Left forelimb (tissue), 1 donor: ENCODE results near the gene MCTP1.

Experiments used
- DNase-seq: peaks from one replicate; pipeline ENCODE4 v3.0.0-alpha.2; 2018; ENCODE audit warnings: low spot score

The MCTP1 gene

GRCh38 chr5:94810877-94811276 lies 474.0 kb downstream of the MCTP1 start:
- DNase-seq: no peak

DNA sequence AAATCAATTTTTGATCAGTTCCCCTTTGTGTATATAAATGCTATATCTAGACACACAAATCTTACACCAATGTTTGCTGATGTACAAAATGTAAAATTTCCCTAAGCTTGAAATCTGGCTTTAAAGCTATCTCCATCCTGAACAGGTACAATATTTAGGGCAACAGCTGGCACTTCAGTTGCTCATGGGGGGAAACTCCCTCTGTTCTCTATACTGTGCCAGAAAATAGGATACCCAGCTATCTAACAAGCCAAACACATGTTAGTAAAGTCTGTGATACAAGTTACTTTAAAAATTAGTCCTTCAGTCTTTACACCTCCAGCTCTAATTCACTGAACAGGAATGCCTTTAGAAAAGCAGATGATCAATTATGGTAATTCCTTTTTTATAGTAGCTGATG lies 474.6 kb downstream of the MCTP1 start:
- no peak for DNase-seq

DNA sequence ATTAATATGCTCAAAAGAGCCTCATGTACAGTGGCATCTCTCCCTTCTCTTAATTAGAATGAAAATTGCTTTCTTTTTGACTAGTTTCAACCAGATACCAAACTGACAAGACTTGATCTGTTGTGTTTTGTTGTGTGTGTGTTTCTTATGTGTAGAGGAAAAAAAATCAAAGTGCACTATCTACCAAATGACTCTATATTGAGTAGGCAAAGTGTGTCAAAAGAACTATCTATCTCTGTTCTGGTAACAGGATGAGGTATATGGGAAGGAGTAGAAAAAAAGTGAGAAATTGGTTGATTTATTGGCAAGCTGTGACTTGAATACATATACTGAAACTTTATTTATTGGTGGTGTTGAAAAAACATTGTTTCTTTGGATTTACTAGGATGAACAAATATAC lies 476.4 kb downstream of the MCTP1 start:
- DNase-seq: no peak

- DNase-seq: no peak
These were observed 476.9 kb downstream of the MCTP1 start for GRCh38 chr5:94807985-94808384.

DNA sequence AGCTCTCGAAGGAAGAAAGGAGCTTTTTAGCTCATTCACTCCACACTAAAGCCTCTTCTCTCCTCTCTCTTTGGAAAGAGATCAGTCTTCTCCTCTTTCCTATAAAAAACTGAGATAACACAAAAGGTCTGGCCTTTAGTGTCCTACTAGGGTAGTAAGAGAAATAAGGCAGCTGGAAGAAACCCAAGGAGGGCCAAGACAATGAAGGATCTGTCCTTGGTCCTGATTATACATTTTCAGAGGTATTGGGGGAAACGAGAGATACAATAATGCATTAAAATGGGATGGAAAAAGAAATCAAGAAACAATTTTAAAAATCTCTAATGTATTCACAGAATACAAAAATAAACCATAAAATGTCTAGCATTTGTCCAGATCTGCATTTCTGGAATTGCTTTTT lies 482.4 kb downstream of the MCTP1 start:
- DNase-seq: no peak

DNA sequence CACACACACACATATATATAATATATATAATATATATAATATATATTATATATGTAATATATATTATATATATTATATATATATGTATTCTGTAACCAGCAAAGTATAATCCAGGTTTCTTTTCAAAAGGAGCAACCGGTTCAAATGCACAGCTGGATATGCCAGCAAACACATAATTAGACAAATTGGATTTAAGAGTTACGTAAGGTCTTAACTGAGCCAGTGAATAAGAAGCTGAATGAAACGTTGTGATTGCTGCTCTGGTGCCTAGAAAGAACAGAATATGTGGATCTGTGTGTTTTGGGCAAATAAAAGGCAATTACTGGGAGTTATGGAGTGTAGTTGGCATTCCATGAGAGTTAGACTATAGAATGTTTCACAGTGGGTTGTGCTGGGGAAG lies 488.3 kb downstream of the MCTP1 start:
- DNase-seq: no peak

GRCh38 chr5:94793816-94794198 lies 491.1 kb downstream of the MCTP1 start:
- DNase-seq: no peak

DNA sequence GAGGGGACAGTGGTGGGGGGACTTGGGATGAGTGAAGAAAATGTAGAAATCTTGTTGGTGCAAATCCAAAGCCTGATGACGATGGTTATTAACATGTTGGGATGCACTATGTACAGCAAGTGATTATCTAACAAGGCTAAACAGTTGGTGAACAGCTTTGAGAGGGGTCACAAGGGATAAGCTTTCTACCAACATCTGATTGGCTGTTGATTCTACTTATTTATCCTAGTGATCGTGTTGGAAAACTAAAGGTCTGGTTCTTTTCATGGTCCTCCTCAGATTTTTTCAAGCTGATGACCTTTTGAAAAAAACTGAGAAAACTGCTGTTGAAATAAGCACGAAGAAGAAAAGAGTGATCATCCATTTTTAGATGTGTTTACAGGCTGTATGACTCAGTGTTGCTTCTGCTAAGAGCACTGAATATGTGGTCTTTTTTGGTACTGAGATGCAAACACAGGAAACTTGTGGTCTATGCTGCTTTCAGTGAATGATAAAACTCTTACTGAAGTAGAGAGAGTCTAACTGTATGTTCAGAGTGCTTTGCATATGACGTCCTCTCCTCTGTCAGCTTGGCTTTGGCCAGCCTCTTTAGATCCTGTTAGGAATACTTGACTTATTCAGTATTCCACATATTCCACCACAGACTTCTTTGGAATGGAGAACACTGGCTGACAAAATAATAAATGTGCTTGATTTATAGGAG lies 491.6 kb downstream of the MCTP1 start:
- DNase-seq: no peak

DNA sequence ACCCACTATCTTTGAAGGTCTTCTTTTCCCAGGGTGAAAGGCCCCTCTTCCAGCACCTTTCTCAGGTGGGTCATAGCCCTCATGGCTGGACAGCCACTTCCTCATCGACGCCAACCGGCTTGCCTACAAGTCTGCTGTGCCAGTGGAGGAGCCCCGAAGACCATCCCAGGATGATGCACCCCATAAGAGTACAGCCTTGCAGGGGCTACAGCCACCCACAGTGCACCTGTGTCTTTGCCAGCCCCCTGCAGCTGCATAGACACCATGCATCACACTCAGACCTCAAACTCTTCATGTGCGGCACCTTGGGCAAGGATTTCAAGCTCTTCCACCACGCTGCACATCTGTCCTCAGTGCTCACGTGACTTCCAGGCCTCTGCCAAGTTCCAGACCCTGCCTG lies 493.1 kb downstream of the MCTP1 start:
- DNase-seq: no peak

DNA sequence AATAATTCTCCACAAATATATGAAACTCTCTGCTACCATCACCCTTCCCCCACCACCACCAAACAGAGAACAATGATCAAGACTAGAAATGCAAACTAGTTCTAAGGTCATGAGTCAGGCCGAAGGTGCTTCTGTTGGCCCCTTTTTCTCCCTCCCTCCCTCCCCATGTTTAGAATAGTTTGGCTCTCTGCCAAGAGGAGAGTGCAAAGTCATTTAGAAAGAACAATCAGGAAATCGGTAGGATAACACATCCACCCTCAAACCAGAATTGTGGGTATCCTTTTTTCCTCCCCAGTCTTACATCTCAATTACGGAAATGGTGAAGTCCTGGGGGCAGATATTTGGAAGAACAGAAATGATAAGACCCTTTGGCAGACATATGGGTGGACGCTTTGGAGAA lies 496.4 kb downstream of the MCTP1 start:
- no peak for DNase-seq

GRCh38 chr5:94784536-94785505 lies 500.1 kb downstream of the MCTP1 start:
- DNase-seq: no peak

DNA sequence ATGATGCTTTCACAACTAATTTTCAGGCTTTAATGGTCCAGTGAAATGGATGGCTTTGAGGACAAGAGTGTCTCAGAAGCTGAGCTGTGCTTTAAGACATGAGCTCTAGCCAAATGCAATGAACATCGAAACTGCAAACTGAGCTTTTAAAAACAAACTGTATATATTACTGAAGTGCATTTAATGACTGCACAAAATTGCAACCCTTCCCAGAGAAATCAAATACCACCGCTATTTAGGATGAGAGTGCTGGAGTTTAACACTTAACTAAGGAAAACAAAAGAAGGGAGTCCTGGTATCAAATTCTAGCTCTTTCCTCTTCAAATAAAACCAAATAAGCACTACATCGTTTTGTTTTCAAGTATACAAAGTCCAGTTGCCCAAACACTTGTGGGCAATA lies 502.5 kb downstream of the MCTP1 start:
- DNase-seq: no peak

DNA sequence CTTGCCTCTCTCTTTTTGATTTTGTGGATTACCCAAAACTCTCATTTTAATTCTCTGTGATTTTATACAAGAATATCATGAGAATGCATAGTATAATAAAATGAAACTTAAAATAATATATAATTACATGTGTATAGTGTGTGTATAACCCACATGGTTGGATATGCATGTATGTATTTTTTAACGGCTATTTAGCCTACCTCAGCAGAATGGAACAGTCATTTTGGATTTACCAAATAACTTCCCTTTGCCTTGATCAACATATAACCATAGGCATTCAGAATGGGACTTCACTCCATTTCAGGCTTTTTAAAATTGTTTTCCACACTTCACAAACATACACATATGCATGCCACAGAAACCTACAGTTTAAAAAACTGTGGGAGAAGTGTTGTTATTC lies 505.2 kb downstream of the MCTP1 start:
- no peak for DNase-seq

GRCh38 chr5:94778732-94779131 lies 506.2 kb downstream of the MCTP1 start:
- no peak for DNase-seq

GRCh38 chr5:94778299-94778698 lies 506.6 kb downstream of the MCTP1 start:
- no peak for DNase-seq

GRCh38 chr5:94777056-94777880 lies 507.6 kb downstream of the MCTP1 start:
- no peak for DNase-seq

DNA sequence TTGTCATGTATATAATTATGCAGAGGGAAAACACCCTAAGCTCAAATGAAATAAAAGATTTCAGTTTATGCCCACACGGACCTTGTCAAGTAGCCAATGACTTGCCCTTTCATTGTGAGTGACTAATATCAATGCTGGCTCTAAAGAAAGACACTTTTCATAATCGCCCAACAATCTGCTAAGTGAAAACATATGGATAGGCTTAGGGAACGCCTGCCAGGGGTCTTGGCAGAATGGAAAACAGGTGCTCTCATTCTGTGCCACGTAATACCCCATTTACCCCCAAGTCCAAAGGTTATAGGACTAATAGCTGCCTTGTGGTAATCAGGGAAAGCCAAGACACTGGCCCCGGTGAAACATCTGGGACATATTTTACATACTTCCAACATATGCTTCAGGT lies 508.7 kb downstream of the MCTP1 start:
- DNase-seq: no peak

GRCh38 chr5:94775088-94775487 lies 509.8 kb downstream of the MCTP1 start:
- no peak for DNase-seq

DNA sequence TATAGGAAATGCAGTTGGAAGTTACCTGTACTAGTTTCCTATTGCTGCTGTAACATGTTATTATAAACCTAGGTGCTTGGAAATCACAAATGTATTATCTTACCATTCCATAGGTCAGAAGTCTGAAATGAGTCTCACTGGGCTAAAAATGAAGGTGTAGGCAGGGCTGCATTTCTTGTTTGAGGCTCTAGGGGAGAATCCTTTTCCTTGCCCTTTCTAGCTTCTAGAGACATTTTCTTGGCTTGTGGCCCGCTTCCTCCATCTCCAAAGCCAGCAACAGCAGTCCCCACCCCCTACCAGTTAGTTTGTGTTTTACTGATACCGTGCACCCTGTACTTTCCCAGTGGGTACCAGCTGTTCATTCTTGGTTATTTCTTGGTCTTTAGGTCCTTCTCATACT lies 513.2 kb downstream of the MCTP1 start:
- no peak for DNase-seq

- DNase-seq: no peak
These were observed 514.9 kb downstream of the MCTP1 start for GRCh38 chr5:94769996-94770395.

- DNase-seq: no peak
These were observed 523.1 kb downstream of the MCTP1 start for GRCh38 chr5:94761786-94762185.

- DNase-seq: no peak
These were observed 523.8 kb downstream of the MCTP1 start for GRCh38 chr5:94761055-94761454.

DNA sequence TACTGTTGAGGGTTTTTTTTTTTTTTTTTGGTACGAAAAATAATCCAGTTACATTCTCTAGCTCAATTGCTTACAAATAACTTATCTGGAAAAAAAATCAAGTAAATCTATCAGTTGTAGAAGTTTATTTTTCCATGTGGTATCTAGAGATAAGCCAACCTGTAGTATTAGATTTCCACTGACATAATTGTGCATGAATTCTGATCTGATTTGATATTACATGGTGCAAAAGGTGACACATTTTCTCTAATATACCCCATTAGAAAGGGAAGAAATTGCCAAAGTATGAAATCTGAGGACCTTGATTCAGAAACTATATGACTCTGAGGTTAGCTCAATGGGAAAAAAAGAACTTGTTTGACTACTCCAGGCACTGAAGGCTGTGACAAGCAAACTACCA lies 524.9 kb downstream of the MCTP1 start:
- no peak for DNase-seq
